Measurements from ENCODE around the gene PWWP2A.

GRCh38 chr5:160088805-160089204, 30.4 kb downstream of the PWWP2A start:
- TF ChIP-seq TAF1 (IDR thresholded peaks at IDR 0.05; ENCODE audit: borderline replicate concordance, low read depth, low read length) (no peak), POLR2AphosphoS5 (IDR thresholded peaks at IDR 0.05; ENCODE audit: low read depth, low read length) (no peak), CTCF (IDR thresholded peaks at IDR 0.05) (no peak)
